ENCODE results near the gene KANSL1L. TPM values are rescaled to one million over a fixed set of nuclear protein-coding genes. Genes with fewer than 3 reads are reported as not detected.

KANSL1L gene
- polyA plus RNA-seq, 1 donor (not counting 4 experiments of a cell fraction or from before 2014, with no cell fraction given) = 4.7 TPM

DNA sequence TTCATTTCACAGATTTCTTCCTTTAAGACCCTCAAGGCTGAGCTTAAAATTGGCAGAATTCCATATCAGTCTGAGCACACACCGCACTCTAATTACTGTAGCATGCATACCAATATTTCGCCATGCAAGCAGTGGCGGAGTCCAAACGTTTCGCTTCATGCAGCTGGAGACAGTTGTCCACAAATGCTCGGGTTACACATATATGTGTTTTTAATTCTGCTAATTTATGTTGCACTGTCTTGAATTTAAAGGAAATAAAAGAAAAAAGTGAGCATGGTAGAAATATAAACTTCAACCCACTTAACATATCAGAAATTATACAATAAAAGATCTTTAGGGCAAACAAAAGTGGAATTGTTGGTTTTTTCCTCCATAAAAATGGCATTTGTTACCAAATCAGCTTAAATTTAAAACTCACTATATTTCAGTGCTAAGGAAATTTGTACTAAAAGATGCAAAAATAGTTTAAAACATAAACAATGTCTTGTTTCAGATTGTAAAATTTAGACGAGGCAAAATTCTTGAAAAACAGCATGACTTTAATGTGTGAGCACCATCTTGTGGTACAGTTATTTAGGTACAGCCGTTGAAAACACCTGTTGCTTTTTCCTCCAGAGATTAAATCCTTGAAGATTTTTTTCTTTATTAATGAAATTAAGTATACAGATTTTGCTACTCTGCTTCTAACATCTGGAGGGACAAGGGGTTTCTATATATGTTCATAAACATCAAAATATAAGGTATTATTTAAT is 24.1 kb upstream of the KANSL1L start:
- FAIRE-seq = peak; percentile 26
- peak overlapping the region; percentile 54 for H2AFZ ChIP-seq (ENCODE audit: control insufficient read depth, low read length)
- dilution Hi-C loops (cut with MboI; ENCODE audit: extremely low pct_ligation_motif_present, low sequenced_read_pairs) = no loop called here

DNA sequence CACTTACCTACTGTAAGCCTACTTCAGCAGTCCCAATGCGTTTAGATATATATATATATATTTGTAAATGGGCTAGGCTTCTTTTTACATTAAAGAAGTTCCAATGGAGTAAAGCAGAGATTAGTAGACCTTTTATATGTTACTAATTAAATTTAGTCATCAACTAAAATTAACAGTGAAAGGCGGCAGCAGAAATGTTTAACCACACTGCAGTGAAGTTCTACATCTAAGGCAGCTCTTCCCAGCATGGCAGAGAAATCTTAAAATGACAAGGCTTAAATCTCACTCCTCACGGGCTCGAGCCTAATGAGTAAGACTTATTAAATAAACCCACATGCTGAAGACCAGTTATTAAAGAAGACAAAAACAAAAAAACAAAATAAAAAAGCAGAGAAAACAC is 19.1 kb upstream of the KANSL1L start:
- no peaks in the 10 kb centered on the region for H4K20me1 ChIP-seq (ENCODE audit: control insufficient read depth, extremely low read depth, insufficient read depth, low read length)
- peaks cover 8% of the 10 kb centered on the region for H3K4me1 ChIP-seq (ENCODE audit: control insufficient read depth, extremely low read depth, insufficient read depth, low read length)
- no peaks in the 10 kb centered on the region for H3K9me3 ChIP-seq (ENCODE audit: control insufficient read depth, low read depth, low read length)
- dilution Hi-C loops (cut with MboI; ENCODE audit: extremely low pct_ligation_motif_present, low sequenced_read_pairs) = no loop called here
- H3K4me3 ChIP-seq (ENCODE audit: control insufficient read depth in 2 of 3, extremely low read depth in 1 of 3, insufficient read depth in 2 of 3, low read depth in 1 of 3, low read length in 3 of 3) = no peak overlapping the region
- H3K79me2 ChIP-seq (ENCODE audit: control insufficient read depth, insufficient read depth, low read length) = no peaks in the 10 kb centered on the region
- H3K9me1 ChIP-seq (ENCODE audit: control insufficient read depth, extremely low read depth, insufficient read depth, low read length) = no peaks in the 10 kb centered on the region
- H2AFZ ChIP-seq (ENCODE audit: control insufficient read depth, low read length) = no peak overlapping the region
- H3K27me3 ChIP-seq (ENCODE audit: control insufficient read depth, extremely low read depth, insufficient read depth, low read length) = no peaks in the 10 kb centered on the region
- DNase-seq (ENCODE audit: low read depth, low spot score) (no peak), FAIRE-seq (no peak)
- H3K27ac ChIP-seq (ENCODE audit: control insufficient read depth, insufficient read depth, low read length) = no peak overlapping the region
- H3K9ac ChIP-seq (ENCODE audit: control insufficient read depth, extremely low read depth, insufficient read depth, low read length) = no peak overlapping the region
- H3K4me2 ChIP-seq (ENCODE audit: control insufficient read depth, extremely low read depth, insufficient read depth, low read depth, low read length) = no peak overlapping the region
- no peaks in the 10 kb centered on the region for H3K36me3 ChIP-seq (ENCODE audit: control insufficient read depth in 2 of 2, extremely low read depth in 1 of 2, insufficient read depth in 2 of 2, low read length in 2 of 2)
- TF ChIP-seq, protein P1, sequence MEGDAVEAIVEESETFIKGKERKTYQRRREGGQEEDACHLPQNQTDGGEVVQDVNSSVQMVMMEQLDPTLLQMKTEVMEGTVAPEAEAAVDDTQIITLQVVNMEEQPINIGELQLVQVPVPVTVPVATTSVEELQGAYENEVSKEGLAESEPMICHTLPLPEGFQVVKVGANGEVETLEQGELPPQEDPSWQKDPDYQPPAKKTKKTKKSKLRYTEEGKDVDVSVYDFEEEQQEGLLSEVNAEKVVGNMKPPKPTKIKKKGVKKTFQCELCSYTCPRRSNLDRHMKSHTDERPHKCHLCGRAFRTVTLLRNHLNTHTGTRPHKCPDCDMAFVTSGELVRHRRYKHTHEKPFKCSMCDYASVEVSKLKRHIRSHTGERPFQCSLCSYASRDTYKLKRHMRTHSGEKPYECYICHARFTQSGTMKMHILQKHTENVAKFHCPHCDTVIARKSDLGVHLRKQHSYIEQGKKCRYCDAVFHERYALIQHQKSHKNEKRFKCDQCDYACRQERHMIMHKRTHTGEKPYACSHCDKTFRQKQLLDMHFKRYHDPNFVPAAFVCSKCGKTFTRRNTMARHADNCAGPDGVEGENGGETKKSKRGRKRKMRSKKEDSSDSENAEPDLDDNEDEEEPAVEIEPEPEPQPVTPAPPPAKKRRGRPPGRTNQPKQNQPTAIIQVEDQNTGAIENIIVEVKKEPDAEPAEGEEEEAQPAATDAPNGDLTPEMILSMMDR (optimal IDR thresholded peaks at IDR 0.05 in 1 of 3, IDR thresholded peaks at IDR 0.05 in 1 of 3, conservative IDR thresholded peaks at IDR 0.05 in 1 of 3; ENCODE audit: extremely low read depth in 1 of 3, insufficient read depth in 2 of 3, low read length in 3 of 3) = no peak
- no peak for TF ChIP-seq EZH2 (IDR thresholded peaks at IDR 0.05; ENCODE audit: low read length)

More for the DNA sequence above, 24.1 kb upstream of the KANSL1L start:
- H3K9ac ChIP-seq (ENCODE audit: control insufficient read depth, extremely low read depth, insufficient read depth, low read length) = no peak overlapping the region
- DNase-seq (ENCODE audit: low read depth, low spot score) = no peak
- TF ChIP-seq EZH2 (IDR thresholded peaks at IDR 0.05; ENCODE audit: low read length) = no peak
- TF ChIP-seq, protein P1 (optimal IDR thresholded peaks at IDR 0.05 in 1 of 3, IDR thresholded peaks at IDR 0.05 in 1 of 3, conservative IDR thresholded peaks at IDR 0.05 in 1 of 3; ENCODE audit: extremely low read depth in 1 of 3, insufficient read depth in 2 of 3, low read length in 3 of 3) = peak in 2 of 3 experiments; percentile 33 to 40
- peak overlapping the region; percentile 69 for H3K4me2 ChIP-seq (ENCODE audit: control insufficient read depth, extremely low read depth, insufficient read depth, low read depth, low read length)
- H3K9me1 ChIP-seq (ENCODE audit: control insufficient read depth, extremely low read depth, insufficient read depth, low read length) = no peaks in the 10 kb centered on the region
- H3K79me2 ChIP-seq (ENCODE audit: control insufficient read depth, insufficient read depth, low read length) = no peaks in the 10 kb centered on the region
- peak overlapping the region in 1 of 3 experiments; percentile 35 for H3K4me3 ChIP-seq (ENCODE audit: control insufficient read depth in 2 of 3, extremely low read depth in 1 of 3, insufficient read depth in 2 of 3, low read depth in 1 of 3, low read length in 3 of 3)
- no peaks in the 10 kb centered on the region for H3K27me3 ChIP-seq (ENCODE audit: control insufficient read depth, extremely low read depth, insufficient read depth, low read length)
- no peaks in the 10 kb centered on the region for H3K36me3 ChIP-seq (ENCODE audit: control insufficient read depth in 2 of 2, extremely low read depth in 1 of 2, insufficient read depth in 2 of 2, low read length in 2 of 2)
- H3K4me1 ChIP-seq (ENCODE audit: control insufficient read depth, extremely low read depth, insufficient read depth, low read length) = peaks cover 10% of the 10 kb centered on the region
- no peaks in the 10 kb centered on the region for H4K20me1 ChIP-seq (ENCODE audit: control insufficient read depth, extremely low read depth, insufficient read depth, low read length)
- no peaks in the 10 kb centered on the region for H3K9me3 ChIP-seq (ENCODE audit: control insufficient read depth, low read depth, low read length)
- H3K27ac ChIP-seq (ENCODE audit: control insufficient read depth, insufficient read depth, low read length) = no peak overlapping the region

Data from keratinocyte (primary cell).